ENCODE measurements around the gene TTC16.

TTC16 gene

GRCh38 chr9:127715470-127716337, at the start of gene TTC16, which contains the start of gene PTRH1:
Gene TTC16, plus strand, starts transcription at chr9:127716079. Its CDS starts 67 bp downstream, at chr9:127716146.
Gene PTRH1, minus strand, starts transcription at chr9:127715663. Its CDS starts 24 bp downstream, at chr9:127715639.
- no peaks in the 10 kb centered on the region for H3K27me3 Mint-ChIP-seq
- peaks cover 4% of the 10 kb centered on the region for H3K36me3 Mint-ChIP-seq (ENCODE audit: low read depth)
- peak within 1 kb of the TSS; percentile 97 for H3K27ac Mint-ChIP-seq
- H3K4me3 Mint-ChIP-seq, result peak within 1 kb of the TSS; percentile 100
- peaks cover 36% of the 10 kb centered on the region for H3K4me1 Mint-ChIP-seq (ENCODE audit: low read depth)
- H3K9me3 Mint-ChIP-seq, result no peaks in the 10 kb centered on the region

GRCh38 chr9:127667127-127667844, 48.6 kb upstream of the TTC16 start:
- Mint-ChIP-seq H3K4me3 (no peak overlapping the region), H3K27me3 (no peaks in the 10 kb centered on the region), H3K9me3 (no peaks in the 10 kb centered on the region), H3K27ac (no peak overlapping the region), H3K4me1 (ENCODE audit: low read depth) (no peaks in the 10 kb centered on the region), H3K36me3 (ENCODE audit: low read depth) (no peaks in the 10 kb centered on the region)

GRCh38 chr9:127667906-127668305, 48.0 kb upstream of the TTC16 start:
- no peaks in the 10 kb centered on the region for H3K4me1 Mint-ChIP-seq (ENCODE audit: low read depth)
- no peaks in the 10 kb centered on the region for H3K36me3 Mint-ChIP-seq (ENCODE audit: low read depth)
- H3K27me3 Mint-ChIP-seq, result no peaks in the 10 kb centered on the region
- no peak overlapping the region for H3K27ac Mint-ChIP-seq
- no peak overlapping the region for H3K4me3 Mint-ChIP-seq
- no peaks in the 10 kb centered on the region for H3K9me3 Mint-ChIP-seq

GRCh38 chr9:127673234-127673633, 42.6 kb upstream of the TTC16 start:
- H3K9me3 Mint-ChIP-seq, result no peaks in the 10 kb centered on the region
- no peaks in the 10 kb centered on the region for H3K27me3 Mint-ChIP-seq
- H3K4me1 Mint-ChIP-seq (ENCODE audit: low read depth), result no peaks in the 10 kb centered on the region
- no peaks in the 10 kb centered on the region for H3K36me3 Mint-ChIP-seq (ENCODE audit: low read depth)
- no peak overlapping the region for H3K4me3 Mint-ChIP-seq
- H3K27ac Mint-ChIP-seq, result no peak overlapping the region

GRCh38 chr9:127676638-127677037, 39.2 kb upstream of the TTC16 start:
- H3K27me3 Mint-ChIP-seq, result no peaks in the 10 kb centered on the region
- H3K4me1 Mint-ChIP-seq (ENCODE audit: low read depth), result no peaks in the 10 kb centered on the region
- no peak overlapping the region for H3K27ac Mint-ChIP-seq
- no peaks in the 10 kb centered on the region for H3K9me3 Mint-ChIP-seq
- no peaks in the 10 kb centered on the region for H3K36me3 Mint-ChIP-seq (ENCODE audit: low read depth)
- no peak overlapping the region for H3K4me3 Mint-ChIP-seq

- no peak overlapping the region for H3K27ac Mint-ChIP-seq
- no peaks in the 10 kb centered on the region for H3K9me3 Mint-ChIP-seq
- H3K27me3 Mint-ChIP-seq, result no peaks in the 10 kb centered on the region
- H3K4me1 Mint-ChIP-seq (ENCODE audit: low read depth), result no peaks in the 10 kb centered on the region
- H3K36me3 Mint-ChIP-seq (ENCODE audit: low read depth), result no peaks in the 10 kb centered on the region
- no peak overlapping the region for H3K4me3 Mint-ChIP-seq
Measured at GRCh38 chr9:127679506-127679905, 36.4 kb upstream of the TTC16 start.

- H3K4me3 Mint-ChIP-seq, result no peak overlapping the region
- H3K4me1 Mint-ChIP-seq (ENCODE audit: low read depth), result no peaks in the 10 kb centered on the region
- no peak overlapping the region for H3K27ac Mint-ChIP-seq
- H3K9me3 Mint-ChIP-seq, result no peaks in the 10 kb centered on the region
- no peaks in the 10 kb centered on the region for H3K27me3 Mint-ChIP-seq
- H3K36me3 Mint-ChIP-seq (ENCODE audit: low read depth), result no peaks in the 10 kb centered on the region
Measured at GRCh38 chr9:127680226-127680625, 35.7 kb upstream of the TTC16 start.

GRCh38 chr9:127680846-127681245, 35.0 kb upstream of the TTC16 start:
- Mint-ChIP-seq H3K4me3 (no peak overlapping the region), H3K9me3 (no peaks in the 10 kb centered on the region), H3K4me1 (ENCODE audit: low read depth) (no peaks in the 10 kb centered on the region), H3K27ac (no peak overlapping the region), H3K36me3 (ENCODE audit: low read depth) (no peaks in the 10 kb centered on the region), H3K27me3 (no peaks in the 10 kb centered on the region)

GRCh38 chr9:127682351-127683136, 33.3 kb upstream of the TTC16 start:
- Mint-ChIP-seq H3K4me3 (no peak overlapping the region), H3K36me3 (ENCODE audit: low read depth) (no peaks in the 10 kb centered on the region), H3K9me3 (no peaks in the 10 kb centered on the region), H3K27me3 (no peaks in the 10 kb centered on the region), H3K27ac (no peak overlapping the region), H3K4me1 (ENCODE audit: low read depth) (no peaks in the 10 kb centered on the region)

- Mint-ChIP-seq H3K4me3 (no peak overlapping the region), H3K27ac (no peak overlapping the region), H3K9me3 (no peaks in the 10 kb centered on the region), H3K36me3 (ENCODE audit: low read depth) (no peaks in the 10 kb centered on the region), H3K4me1 (ENCODE audit: low read depth) (no peaks in the 10 kb centered on the region), H3K27me3 (no peaks in the 10 kb centered on the region)
Measured at GRCh38 chr9:127683723-127684122, 32.2 kb upstream of the TTC16 start.

GRCh38 chr9:127684576-127684975, 31.3 kb upstream of the TTC16 start:
- H3K27me3 Mint-ChIP-seq, result no peaks in the 10 kb centered on the region
- H3K4me1 Mint-ChIP-seq (ENCODE audit: low read depth), result no peaks in the 10 kb centered on the region
- H3K9me3 Mint-ChIP-seq, result no peaks in the 10 kb centered on the region
- no peaks in the 10 kb centered on the region for H3K36me3 Mint-ChIP-seq (ENCODE audit: low read depth)
- no peak overlapping the region for H3K27ac Mint-ChIP-seq
- no peak overlapping the region for H3K4me3 Mint-ChIP-seq

- no peaks in the 10 kb centered on the region for H3K27me3 Mint-ChIP-seq
- no peak overlapping the region for H3K27ac Mint-ChIP-seq
- no peaks in the 10 kb centered on the region for H3K4me1 Mint-ChIP-seq (ENCODE audit: low read depth)
- H3K9me3 Mint-ChIP-seq, result no peaks in the 10 kb centered on the region
- no peak overlapping the region for H3K4me3 Mint-ChIP-seq
- no peaks in the 10 kb centered on the region for H3K36me3 Mint-ChIP-seq (ENCODE audit: low read depth)
Measured at GRCh38 chr9:127686461-127687393, 29.2 kb upstream of the TTC16 start.

GRCh38 chr9:127689329-127690000, 26.4 kb upstream of the TTC16 start:
- no peaks in the 10 kb centered on the region for H3K27me3 Mint-ChIP-seq
- H3K4me1 Mint-ChIP-seq (ENCODE audit: low read depth), result no peaks in the 10 kb centered on the region
- H3K9me3 Mint-ChIP-seq, result no peaks in the 10 kb centered on the region
- H3K27ac Mint-ChIP-seq, result no peak overlapping the region
- H3K36me3 Mint-ChIP-seq (ENCODE audit: low read depth), result no peaks in the 10 kb centered on the region
- no peak overlapping the region for H3K4me3 Mint-ChIP-seq
